HCT116 (cell line): Measurements from ENCODE around the gene TKFC. TPM values are rescaled to one million over a fixed set of nuclear protein-coding genes. Genes with fewer than 3 reads are reported as not detected.

ENCODE experiments used
- ATAC-seq: fragments of 200-7000 bp; cut with Tn5 transposase; 2 replicates; pipeline ENCODE4 v1.9.1; 2020; ENCODE audit warnings: mild to moderate bottlenecking, moderate library complexity
- BruUV-seq: library from RNA; stranded (reverse); fragments of 400-500 nt; replicated peaks from 2 replicates; lab custom pipeline; 2021; lab: Mats Ljungman, UMichigan
- CTCF ChIA-PET: fragments of 300-600 bp; sonication (Branson Sonifier 250); formaldehyde crosslinking; loops from one replicate; lab custom pipeline; 2021; ENCODE audit warnings: antibody characterized with exemption; lab: Charles Lee
- POLR2A ChIA-PET: fragments of 300-600, 350-600 bp; sonication (Branson Sonifier 250); formaldehyde crosslinking; loops from one replicate; lab custom pipeline; 2021; ENCODE audit warnings: antibody characterized with exemption; lab: Charles Lee
- RAD21 ChIA-PET, 2 experiments: fragments of 300-600 bp; sonication (Branson Sonifier 250); formaldehyde crosslinking; loops; one replicate each; lab custom pipeline; 2023; ENCODE audit warnings: low total read pairs in 2 of 2; ENCODE audit not compliant: uncharacterized antibody in 2 of 2, unreplicated experiment in 2 of 2, low non-redundant PET in 1 of 2; lab: Charles Lee
- DNase-seq: peaks from one replicate; pipeline ENCODE4 v3.0.0-alpha.2; 2010; ENCODE audit warnings: low read depth, low spot score
- H2AFZ ChIP-seq: fragments of 200-600 bp; shearing (Covaris generic), sonication (generic); 2 replicates; pipeline ENCODE4 v1.6.1; 2017; ENCODE audit warnings: low read depth, mixed run types, mixed read lengths, antibody characterized with exemption, low read length; ENCODE audit not compliant: poor library complexity, severe bottlenecking
- H3K27ac ChIP-seq: 2 replicates; pipeline ENCODE4 v1.5.1; 2012; ENCODE audit warnings: low read depth, low read length
- H3K27me3 ChIP-seq: fragments of 200-600 bp; sonication (generic); 2 replicates; pipeline ENCODE4 v1.6.1; 2016; ENCODE audit warnings: mixed run types, low read length, mixed read lengths; ENCODE audit not compliant: insufficient read depth
- H3K36me3 ChIP-seq, 2 experiments: fragments of 200-500 bp in 1 of 2; fragments of 200-600 bp in 1 of 2; sonication (Bioruptor generic) in 1 of 2; sonication (generic) in 1 of 2; 2 replicates each; pipeline versions ENCODE4 v1.5.1 to v1.6.1; 2014 to 2016; ENCODE audit warnings: low read length in 2 of 2, inconsistent platforms in 1 of 2, mixed read lengths in 1 of 2, mixed run types in 1 of 2; ENCODE audit not compliant: insufficient read depth in 2 of 2, control insufficient read depth in 1 of 2
- H3K4me1 ChIP-seq, 2 experiments: fragments of 200-600 bp in 1 of 2; sonication (generic) in 1 of 2; 2 replicates each; pipeline versions ENCODE4 v1.5.1 to v1.6.1; 2012 to 2017; ENCODE audit warnings: low read length in 2 of 2, inconsistent platforms in 1 of 2, mild to moderate bottlenecking in 1 of 2, mixed read lengths in 1 of 2, mixed run types in 1 of 2, moderate library complexity in 1 of 2; ENCODE audit not compliant: insufficient read depth in 2 of 2, control insufficient read depth in 1 of 2
- H3K4me2 ChIP-seq: fragments of 200-600 bp; sonication (generic); 2 replicates; pipeline ENCODE4 v1.6.1; 2017; ENCODE audit warnings: mixed run types, low read length, mixed read lengths
- H3K4me3 ChIP-seq, 2 experiments: fragments of 200-600 bp in 1 of 2; sonication (generic) in 1 of 2; replicated peaks in 1 of 2; 2 replicates each; pipeline ENCODE4 v1.5.1; 2011 to 2016; ENCODE audit warnings: low read length in 2 of 2, control low read depth in 1 of 2, low read depth in 1 of 2, mild to moderate bottlenecking in 1 of 2, mixed read lengths in 1 of 2, mixed run types in 1 of 2
- H3K79me2 ChIP-seq: fragments of 200-600 bp; sonication (generic); 2 replicates; pipeline ENCODE4 v1.6.1; 2017; ENCODE audit warnings: mild to moderate bottlenecking, mixed run types, low read length, moderate library complexity, mixed read lengths; ENCODE audit not compliant: insufficient read depth
- H3K9ac ChIP-seq: fragments of 200-600 bp; sonication (generic); 2 replicates; pipeline ENCODE4 v1.6.1; 2016; ENCODE audit warnings: low read length, mixed read lengths
- H3K9me2 ChIP-seq: fragments of 200-600 bp; sonication (generic), shearing (Covaris generic); 2 replicates; pipeline ENCODE4 v1.6.1; 2017; ENCODE audit warnings: mixed run types, mild to moderate bottlenecking, moderate library complexity; ENCODE audit not compliant: insufficient read depth
- H3K9me3 ChIP-seq, 2 experiments: fragments of 200-500 bp in 1 of 2; fragments of 200-600 bp in 1 of 2; sonication (Bioruptor generic) in 1 of 2; sonication (generic) in 1 of 2; 2 replicates each; pipeline ENCODE4 v1.6.1; 2014 to 2017; ENCODE audit warnings: low read length in 2 of 2, mixed read lengths in 2 of 2, inconsistent platforms in 1 of 2, low read depth in 1 of 2, mild to moderate bottlenecking in 1 of 2, mixed run types in 1 of 2, moderate library complexity in 1 of 2; ENCODE audit not compliant: control insufficient read depth in 1 of 2, insufficient read depth in 1 of 2
- H4K20me1 ChIP-seq: fragments of 200-600 bp; sonication (generic), shearing (Covaris generic); 2 replicates; pipeline ENCODE4 v1.6.1; 2017; ENCODE audit warnings: mixed run types, mild to moderate bottlenecking, moderate library complexity; ENCODE audit not compliant: insufficient read depth
- ATF3 ChIP-seq: IDR thresholded peaks from 2 replicates; pipeline ENCODE4 v1.6.1; 2012
- CEBPB ChIP-seq: IDR thresholded peaks from 2 replicates; pipeline ENCODE4 v1.6.1; 2012; ENCODE audit warnings: low read depth
- ELF1 ChIP-seq: IDR thresholded peaks from 2 replicates; pipeline ENCODE4 v1.6.1; 2012; ENCODE audit warnings: low read depth, borderline replicate concordance
- MAX ChIP-seq: IDR thresholded peaks from 2 replicates; pipeline ENCODE4 v1.6.1; 2012
- POLR2A ChIP-seq: IDR thresholded peaks from 2 replicates; pipeline ENCODE4 v1.7.0; 2011; ENCODE audit warnings: borderline replicate concordance; ENCODE audit not compliant: insufficient read depth, insufficient read length; ENCODE audit errors: extremely low read depth
- RAD21 ChIP-seq: IDR thresholded peaks from 2 replicates; pipeline ENCODE4 v1.6.1; 2012; ENCODE audit warnings: low read depth, mild to moderate bottlenecking
- SP1 ChIP-seq: IDR thresholded peaks from 2 replicates; pipeline ENCODE4 v1.6.1; 2012; ENCODE audit warnings: low read depth
- SRF ChIP-seq: IDR thresholded peaks from 2 replicates; pipeline ENCODE4 v1.6.1; 2012; ENCODE audit warnings: low read depth
- TCF7L2 ChIP-seq: IDR thresholded peaks from 2 replicates; pipeline ENCODE4 v1.7.0; 2011; ENCODE audit warnings: borderline replicate concordance, inconsistent platforms; ENCODE audit not compliant: insufficient read depth, insufficient read length; ENCODE audit errors: extremely low read depth
- YY1 ChIP-seq: IDR thresholded peaks from 2 replicates; pipeline ENCODE4 v1.6.1; 2011; ENCODE audit warnings: low read length, low read depth, moderate library complexity, mild to moderate bottlenecking; ENCODE audit not compliant: insufficient replicate concordance; ENCODE audit errors: extremely low read depth
- ZNF274 ChIP-seq: fragments of 200-500 bp; sonication (Bioruptor generic); IDR thresholded peaks from 2 replicates; pipeline ENCODE4 v1.6.1; 2014; ENCODE audit warnings: mild to moderate bottlenecking, low read depth, low read length, inconsistent platforms
- intact Hi-C: fragments of 100-400 bp; cut with micrococcal nuclease; formaldehyde crosslinking; loops from 2 replicates; pipeline ENCODE4 v1.10.0; 2022
- total RNA-seq: library from RNA; stranded (reverse); gene quantifications from one replicate; pipeline ENCODE4 v1.2.1, GENCODE V29; 2021; ENCODE audit not compliant: unreplicated experiment
- TF ChIP-seq, protein P1 (sequence below): IDR thresholded peaks from 2 replicates; pipeline ENCODE4 v1.6.1; 2012; ENCODE audit warnings: low read depth

The TKFC gene
- total RNA-seq, 1 experiment from 2014 or later = 156 TPM

- CTCF ChIA-PET = interaction anchor here (1.4 to 2.0 kb wide), 2 partner anchors 18 to 31 kb away, joined by 3 to 7 read pairs; no protein-coding TSS in a partner anchor
- H3K9me3 ChIP-seq = no peaks in the 10 kb centered on the region
- RAD21 ChIA-PET = no interaction called here
- H3K9ac ChIP-seq = no peak overlapping the region
- H2AFZ ChIP-seq = no peak overlapping the region
- intact Hi-C loops = no loop called here
- H3K27ac ChIP-seq = no peak overlapping the region
- H4K20me1 ChIP-seq = 0 out of 2 replicates have a peak, but pooled peaks cover 5% of the 10 kb centered on the region
- no peaks in the 10 kb centered on the region for H3K9me2 ChIP-seq
- POLR2A ChIA-PET = no interaction called here
- H3K36me3 ChIP-seq = peaks cover 28 to 45% of the 10 kb centered on the region in 2 experiments
- no peaks in the 10 kb centered on the region for H3K27me3 ChIP-seq
- no peak for DNase-seq
- H3K79me2 ChIP-seq = peaks cover 27% of the 10 kb centered on the region
- H3K4me2 ChIP-seq = no peak overlapping the region
- no TSS peak for BruUV-seq
- ATAC-seq = no peak
- no peak overlapping the region for H3K4me3 ChIP-seq
- peaks cover 0 to 9% of the 10 kb centered on the region in 2 experiments; a peak in 2 of 4 replicates for H3K4me1 ChIP-seq
- no peak for TF ChIP-seq TCF7L2
- no peak for TF ChIP-seq YY1
- TF ChIP-seq ZNF274 = no peak
- no peak for TF ChIP-seq CEBPB
- TF ChIP-seq ATF3 = no peak
- no peak for TF ChIP-seq RAD21
- TF ChIP-seq ELF1 = no peak
- TF ChIP-seq, protein P1, sequence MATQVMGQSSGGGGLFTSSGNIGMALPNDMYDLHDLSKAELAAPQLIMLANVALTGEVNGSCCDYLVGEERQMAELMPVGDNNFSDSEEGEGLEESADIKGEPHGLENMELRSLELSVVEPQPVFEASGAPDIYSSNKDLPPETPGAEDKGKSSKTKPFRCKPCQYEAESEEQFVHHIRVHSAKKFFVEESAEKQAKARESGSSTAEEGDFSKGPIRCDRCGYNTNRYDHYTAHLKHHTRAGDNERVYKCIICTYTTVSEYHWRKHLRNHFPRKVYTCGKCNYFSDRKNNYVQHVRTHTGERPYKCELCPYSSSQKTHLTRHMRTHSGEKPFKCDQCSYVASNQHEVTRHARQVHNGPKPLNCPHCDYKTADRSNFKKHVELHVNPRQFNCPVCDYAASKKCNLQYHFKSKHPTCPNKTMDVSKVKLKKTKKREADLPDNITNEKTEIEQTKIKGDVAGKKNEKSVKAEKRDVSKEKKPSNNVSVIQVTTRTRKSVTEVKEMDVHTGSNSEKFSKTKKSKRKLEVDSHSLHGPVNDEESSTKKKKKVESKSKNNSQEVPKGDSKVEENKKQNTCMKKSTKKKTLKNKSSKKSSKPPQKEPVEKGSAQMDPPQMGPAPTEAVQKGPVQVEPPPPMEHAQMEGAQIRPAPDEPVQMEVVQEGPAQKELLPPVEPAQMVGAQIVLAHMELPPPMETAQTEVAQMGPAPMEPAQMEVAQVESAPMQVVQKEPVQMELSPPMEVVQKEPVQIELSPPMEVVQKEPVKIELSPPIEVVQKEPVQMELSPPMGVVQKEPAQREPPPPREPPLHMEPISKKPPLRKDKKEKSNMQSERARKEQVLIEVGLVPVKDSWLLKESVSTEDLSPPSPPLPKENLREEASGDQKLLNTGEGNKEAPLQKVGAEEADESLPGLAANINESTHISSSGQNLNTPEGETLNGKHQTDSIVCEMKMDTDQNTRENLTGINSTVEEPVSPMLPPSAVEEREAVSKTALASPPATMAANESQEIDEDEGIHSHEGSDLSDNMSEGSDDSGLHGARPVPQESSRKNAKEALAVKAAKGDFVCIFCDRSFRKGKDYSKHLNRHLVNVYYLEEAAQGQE = no peak
- TF ChIP-seq SRF = no peak
- TF ChIP-seq POLR2A = no peak
- no peak for TF ChIP-seq SP1
- TF ChIP-seq MAX = no peak
Measured at GRCh38 chr11:61367406-61367805, 34.4 kb downstream of the TKFC start.
